ENCODE data around the gene OSBP2.

OSBP2 gene

DNA sequence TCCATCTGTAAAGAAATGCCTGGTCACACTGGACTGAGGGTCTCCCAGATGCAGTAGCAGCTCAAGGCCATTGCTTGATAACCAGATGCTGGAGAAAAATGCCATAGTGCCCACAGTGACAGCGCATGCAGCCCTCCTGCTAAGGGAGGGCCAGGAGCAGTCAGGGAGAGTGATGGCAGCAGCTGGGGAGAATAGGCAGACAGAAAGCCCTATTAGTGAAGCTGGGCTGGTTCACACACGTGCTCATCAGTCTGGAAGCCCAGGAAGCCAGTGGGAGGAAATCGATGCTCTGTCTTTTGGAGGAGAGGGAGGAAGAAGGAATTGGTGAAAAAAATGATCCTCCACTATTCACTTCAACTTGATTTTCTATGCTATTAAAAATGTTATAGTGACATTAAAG lies 82.9 kb downstream of the OSBP2 start:
- TF ChIP-seq FOXM1 (IDR thresholded peaks at IDR 0.05; ENCODE audit: borderline replicate concordance) = no peak
- no peak for TF ChIP-seq FOXA1 (IDR thresholded peaks at IDR 0.05)
- TF ChIP-seq LEF1 (IDR thresholded peaks at IDR 0.05; ENCODE audit: borderline replicate concordance) = no peak
- TF ChIP-seq NFRKB (IDR thresholded peaks at IDR 0.05) = no peak
- TF ChIP-seq SP1 (IDR thresholded peaks at IDR 0.05) = no peak
- DNase-seq (ENCODE audit: extremely low spot score) = no peak
- CTCF ChIA-PET = no interaction called here
- POLR2A ChIA-PET = interaction anchor here (0.7 kb wide), 1 partner anchor 119 kb away, joined by 3 read pairs; no protein-coding TSS in a partner anchor

- ChIA-PET POLR2A (interaction anchor here (0.7 kb wide), 1 partner anchor 119 kb away, joined by 3 read pairs; no protein-coding TSS in a partner anchor), CTCF (no interaction called here)
- no peak for TF ChIP-seq NFRKB (IDR thresholded peaks at IDR 0.05)
- no peak for TF ChIP-seq ELF4 (IDR thresholded peaks at IDR 0.05)
- no peak for TF ChIP-seq FOXA1 (IDR thresholded peaks at IDR 0.05)
- no peak for TF ChIP-seq ARNT (IDR thresholded peaks at IDR 0.05)
- TF ChIP-seq SUZ12 (IDR thresholded peaks at IDR 0.05) = no peak
- no peak for TF ChIP-seq BHLHE40 (IDR thresholded peaks at IDR 0.05; ENCODE audit: borderline replicate concordance)
- TF ChIP-seq L3MBTL2 (conservative IDR thresholded peaks at IDR 0.05) = no peak
- no peak for DNase-seq (ENCODE audit: extremely low spot score)
These were observed 83.6 kb downstream of the OSBP2 start for GRCh38 chr22:30778261-30778660.

DNA sequence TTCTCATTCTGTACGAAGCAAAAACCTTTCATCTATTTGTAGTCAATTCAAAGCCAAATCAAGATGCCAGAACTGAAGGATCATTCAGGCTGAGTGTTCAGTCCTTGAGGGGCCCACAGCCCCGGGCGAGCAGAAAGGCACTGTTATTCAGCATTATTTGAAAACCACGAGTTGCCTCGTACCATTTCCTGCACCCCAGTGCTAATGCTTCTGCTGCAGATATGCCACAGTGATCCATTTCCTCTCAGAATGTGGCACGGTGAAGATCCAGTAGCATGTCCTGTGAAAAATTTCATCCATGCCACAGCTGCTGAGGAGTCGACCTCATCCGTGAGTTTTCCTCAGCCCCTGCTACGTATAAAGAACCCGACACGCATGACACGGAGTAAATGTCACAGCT lies 85.4 kb downstream of the OSBP2 start:
- DNase-seq (ENCODE audit: extremely low spot score) = no peak
- TF ChIP-seq SP1 (IDR thresholded peaks at IDR 0.05) = no peak
- no peak for TF ChIP-seq HDGF (IDR thresholded peaks at IDR 0.05; ENCODE audit: borderline replicate concordance)
- no peak for TF ChIP-seq FOXA1 (IDR thresholded peaks at IDR 0.05)
- TF ChIP-seq BHLHE40 (IDR thresholded peaks at IDR 0.05; ENCODE audit: borderline replicate concordance) = no peak
- TF ChIP-seq ELF4 (IDR thresholded peaks at IDR 0.05) = no peak
- no peak for TF ChIP-seq L3MBTL2 (conservative IDR thresholded peaks at IDR 0.05)
- no peak for TF ChIP-seq TARDBP (IDR thresholded peaks at IDR 0.05)
- no peak for TF ChIP-seq FOXK2 (IDR thresholded peaks at IDR 0.05)
- ChIA-PET POLR2A (no interaction called here), CTCF (no interaction called here)

DNA sequence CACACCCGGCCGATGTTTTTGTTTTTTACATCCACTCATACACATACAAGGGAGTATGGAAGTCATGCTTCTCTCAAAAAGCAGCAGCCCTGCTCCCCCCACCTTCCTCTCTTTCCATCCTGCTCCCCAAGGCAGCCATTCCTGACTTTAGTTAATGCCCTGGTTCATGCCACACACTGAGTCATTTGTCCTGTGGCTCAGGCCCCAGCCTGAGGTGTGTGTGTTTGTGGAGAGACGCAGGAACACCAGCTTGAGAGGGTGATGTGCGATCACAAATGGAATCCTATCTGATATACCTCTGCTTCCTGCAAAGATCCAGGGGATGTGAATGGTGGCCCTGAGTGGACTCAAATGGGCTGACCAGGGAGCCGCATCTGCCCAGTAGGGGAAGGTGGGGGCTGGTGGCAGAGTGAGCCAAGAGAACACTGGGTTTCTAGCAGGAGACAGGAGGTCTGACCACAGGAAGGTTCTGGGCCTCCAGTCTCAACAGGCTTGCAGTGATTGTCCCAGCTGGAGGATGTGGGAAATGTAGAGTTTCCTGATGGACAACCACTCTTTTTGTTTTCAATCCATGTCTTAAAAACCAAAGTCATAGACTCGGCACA lies 86.7 kb downstream of the OSBP2 start:
- ChIA-PET CTCF (no interaction called here), POLR2A (no interaction called here)
- DNase-seq (ENCODE audit: extremely low spot score) = no peak
- no peak for TF ChIP-seq TARDBP (IDR thresholded peaks at IDR 0.05)
- TF ChIP-seq CTBP1 (IDR thresholded peaks at IDR 0.05; ENCODE audit: borderline replicate concordance) = no peak
- TF ChIP-seq ZNF384 (IDR thresholded peaks at IDR 0.05) = no peak
- no peak for TF ChIP-seq FOXM1 (IDR thresholded peaks at IDR 0.05; ENCODE audit: borderline replicate concordance)
- TF ChIP-seq BHLHE40 (IDR thresholded peaks at IDR 0.05; ENCODE audit: borderline replicate concordance) = no peak
- no peak for TF ChIP-seq SP1 (IDR thresholded peaks at IDR 0.05)
- TF ChIP-seq L3MBTL2 (conservative IDR thresholded peaks at IDR 0.05) = no peak
- TF ChIP-seq LEF1 (IDR thresholded peaks at IDR 0.05; ENCODE audit: borderline replicate concordance) = no peak
- no peak for TF ChIP-seq SUZ12 (IDR thresholded peaks at IDR 0.05)

GRCh38 chr22:30782613-30783012 lies 87.9 kb downstream of the OSBP2 start:
- DNase-seq (ENCODE audit: extremely low spot score) = no peak
- TF ChIP-seq ZNF384 (IDR thresholded peaks at IDR 0.05) (no peak), NFRKB (IDR thresholded peaks at IDR 0.05) (no peak), HDGF (IDR thresholded peaks at IDR 0.05; ENCODE audit: borderline replicate concordance) (no peak), LEF1 (IDR thresholded peaks at IDR 0.05; ENCODE audit: borderline replicate concordance) (no peak), ARNT (IDR thresholded peaks at IDR 0.05) (no peak), PKNOX1 (IDR thresholded peaks at IDR 0.05) (no peak), FOXA1 (IDR thresholded peaks at IDR 0.05) (no peak), ELF4 (IDR thresholded peaks at IDR 0.05) (no peak), TARDBP (IDR thresholded peaks at IDR 0.05) (no peak), L3MBTL2 (conservative IDR thresholded peaks at IDR 0.05) (no peak), FOXM1 (IDR thresholded peaks at IDR 0.05; ENCODE audit: borderline replicate concordance) (no peak), CTBP1 (IDR thresholded peaks at IDR 0.05; ENCODE audit: borderline replicate concordance) (no peak), BHLHE40 (IDR thresholded peaks at IDR 0.05; ENCODE audit: borderline replicate concordance) (no peak), SP1 (IDR thresholded peaks at IDR 0.05) (no peak), SUZ12 (IDR thresholded peaks at IDR 0.05) (no peak)
- ChIA-PET POLR2A (interaction anchor here (0.6 kb wide), 1 partner anchor 738 kb away, joined by 3 read pairs; no protein-coding TSS in a partner anchor), CTCF (no interaction called here)

DNA sequence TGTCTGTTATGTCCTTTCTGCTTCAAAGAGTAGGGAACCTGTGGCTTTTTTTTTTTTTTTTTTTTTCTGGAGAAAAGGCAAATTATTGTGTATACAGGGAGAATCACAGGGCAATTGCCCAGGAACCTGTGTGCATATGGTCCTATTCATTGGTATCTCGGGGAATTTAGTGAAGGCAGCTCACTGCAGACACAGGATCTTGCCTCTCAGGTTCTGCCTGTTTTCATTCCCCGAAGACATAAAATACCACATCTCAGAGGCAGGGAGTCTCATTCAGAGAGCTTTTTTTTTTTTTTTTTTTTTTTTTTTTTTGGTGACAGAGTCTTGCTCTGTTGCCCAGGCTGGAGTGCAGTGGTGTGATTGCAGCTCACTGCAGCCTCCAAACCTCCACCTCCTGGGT lies 88.3 kb downstream of the OSBP2 start:
- no peak for DNase-seq (ENCODE audit: extremely low spot score)
- TF ChIP-seq ARNT (IDR thresholded peaks at IDR 0.05) (no peak), LEF1 (IDR thresholded peaks at IDR 0.05; ENCODE audit: borderline replicate concordance) (no peak), FOXK2 (IDR thresholded peaks at IDR 0.05) (no peak), ELF4 (IDR thresholded peaks at IDR 0.05) (no peak), ZNF384 (IDR thresholded peaks at IDR 0.05) (no peak), HDGF (IDR thresholded peaks at IDR 0.05; ENCODE audit: borderline replicate concordance) (no peak), BHLHE40 (IDR thresholded peaks at IDR 0.05; ENCODE audit: borderline replicate concordance) (no peak), TARDBP (IDR thresholded peaks at IDR 0.05) (no peak), PKNOX1 (IDR thresholded peaks at IDR 0.05) (no peak), FOXM1 (IDR thresholded peaks at IDR 0.05; ENCODE audit: borderline replicate concordance) (no peak)
- ChIA-PET POLR2A (interaction anchor here (0.6 kb wide), 1 partner anchor 738 kb away, joined by 3 read pairs; no protein-coding TSS in a partner anchor), CTCF (no interaction called here)

GRCh38 chr22:30785527-30785926 lies 90.9 kb downstream of the OSBP2 start:
- ChIA-PET POLR2A (no interaction called here), CTCF (interaction anchor here (0.6 kb wide), 1 partner anchor 839 kb away, joined by 3 read pairs; no protein-coding TSS in a partner anchor)
- TF ChIP-seq TARDBP (IDR thresholded peaks at IDR 0.05) (no peak), NFRKB (IDR thresholded peaks at IDR 0.05) (no peak), FOXK2 (IDR thresholded peaks at IDR 0.05) (no peak), PKNOX1 (IDR thresholded peaks at IDR 0.05) (no peak), L3MBTL2 (conservative IDR thresholded peaks at IDR 0.05) (no peak), LEF1 (IDR thresholded peaks at IDR 0.05; ENCODE audit: borderline replicate concordance) (no peak), SP1 (IDR thresholded peaks at IDR 0.05) (no peak)
- DNase-seq (ENCODE audit: extremely low spot score) = no peak
